OCI-LY7 (cell line): ENCODE measurements around the gene HDAC7. TPM values are rescaled to one million over a fixed set of nuclear protein-coding genes. Genes with fewer than 3 reads are reported as not detected.

ENCODE experiments used
- BruUV-seq: library from RNA; stranded (reverse); fragments of 400-500 nt; replicated peaks from 2 replicates; lab custom pipeline; 2021; lab: Mats Ljungman, UMichigan
- CTCF ChIA-PET: fragments of 300-600 bp; sonication (Branson Sonifier 250); formaldehyde crosslinking; loops from one replicate; lab custom pipeline; 2022; ENCODE audit warnings: antibody characterized with exemption; ENCODE audit not compliant: unreplicated experiment; lab: Charles Lee
- POLR2A ChIA-PET: fragments of 300-600 bp; sonication (Branson Sonifier 250); formaldehyde crosslinking; loops from one replicate; lab custom pipeline; 2022; ENCODE audit warnings: antibody characterized with exemption; lab: Charles Lee
- DNase-seq: peaks from one replicate; pipeline ENCODE4 v3.0.0-alpha.2; 2015; ENCODE audit warnings: low spot score
- H2AFZ ChIP-seq: fragments of 200-600 bp; sonication (generic), shearing (Covaris generic); 2 replicates; pipeline ENCODE4 v1.6.1; 2014; ENCODE audit warnings: mild to moderate bottlenecking, antibody characterized with exemption, low read length, moderate library complexity
- H3K27ac ChIP-seq: fragments of 200-600 bp; sonication (generic); 2 replicates; pipeline ENCODE4 v1.5.1; 2014; ENCODE audit warnings: mixed run types, low read depth, mild to moderate bottlenecking, moderate library complexity, low read length, inconsistent platforms; ENCODE audit not compliant: poor library complexity, severe bottlenecking
- H3K36me3 ChIP-seq: fragments of 200-600 bp; sonication (generic); 2 replicates; pipeline ENCODE4 v1.6.1; 2014; ENCODE audit warnings: mild to moderate bottlenecking, antibody characterized with exemption, low read length, moderate library complexity, mixed read lengths; ENCODE audit not compliant: insufficient read depth
- H3K4me1 ChIP-seq: fragments of 200-600 bp; sonication (generic); 2 replicates; pipeline ENCODE4 v1.5.1; 2014; ENCODE audit warnings: mild to moderate bottlenecking, low read length; ENCODE audit not compliant: insufficient read depth, poor library complexity, severe bottlenecking
- H3K4me2 ChIP-seq: fragments of 200-600 bp; sonication (generic); 2 replicates; pipeline ENCODE4 v1.6.1; 2014; ENCODE audit warnings: mild to moderate bottlenecking, low read length
- H3K4me3 ChIP-seq: fragments of 200-600 bp; sonication (generic); 2 replicates; pipeline ENCODE4 v1.5.1; 2014; ENCODE audit warnings: mild to moderate bottlenecking, low read depth, low read length; ENCODE audit not compliant: poor library complexity, severe bottlenecking
- H3K79me2 ChIP-seq: fragments of 200-600 bp; sonication (generic); 2 replicates; pipeline ENCODE4 v1.6.1; 2016; ENCODE audit warnings: low read depth, mild to moderate bottlenecking, low read length, moderate library complexity, mixed read lengths; ENCODE audit not compliant: insufficient read depth
- H3K9me2 ChIP-seq: fragments of 200-600 bp; sonication (generic); 2 replicates; pipeline ENCODE4 v1.6.1; 2016; ENCODE audit warnings: mild to moderate bottlenecking, low read length, mixed read lengths; ENCODE audit not compliant: insufficient read depth
- H3K9me3 ChIP-seq: fragments of 200-600 bp; sonication (generic); 2 replicates; pipeline ENCODE4 v1.6.1; 2014; ENCODE audit warnings: mild to moderate bottlenecking, mixed run types, low read length, mixed read lengths
- H4K20me1 ChIP-seq: fragments of 200-600 bp; sonication (generic); 2 replicates; pipeline ENCODE4 v1.6.1; 2014; ENCODE audit warnings: mild to moderate bottlenecking, antibody characterized with exemption, low read length, moderate library complexity, mixed read lengths; ENCODE audit not compliant: insufficient read depth
- EZH2phosphoT487 ChIP-seq: fragments of 200-600 bp; sonication (generic); IDR thresholded peaks from 2 replicates; pipeline ENCODE4 v1.6.1; 2018; ENCODE audit warnings: low read depth, borderline replicate concordance, mild to moderate bottlenecking, mixed run types, antibody characterized with exemption, low read length, moderate library complexity, mixed read lengths
- intact Hi-C: fragments of 100-400 bp; cut with micrococcal nuclease; formaldehyde crosslinking; loops from one replicate; pipeline ENCODE4 v1.10.0; 2022; ENCODE audit not compliant: unreplicated experiment
- total RNA-seq, 2 experiments: library from RNA; depleted of rRNA in 1 of 2; stranded (reverse); fragments of >200 nt in 1 of 2; shearing (Covaris generic) in 1 of 2; gene quantifications; 2 replicates each; pipeline ENCODE4 v1.2.3, GENCODE V29; 2014 to 2022
- TF ChIP-seq, protein P1 (sequence below): fragments of 200-600 bp; sonication (generic); conservative IDR thresholded peaks from 2 replicates; pipeline ENCODE4 v1.5.1; 2014; ENCODE audit warnings: mild to moderate bottlenecking, antibody characterized with exemption, low read length, moderate library complexity, mixed read lengths

The HDAC7 gene
- total RNA-seq, 2 experiments from 2014 or later = 45.9 to 131 TPM

DNA sequence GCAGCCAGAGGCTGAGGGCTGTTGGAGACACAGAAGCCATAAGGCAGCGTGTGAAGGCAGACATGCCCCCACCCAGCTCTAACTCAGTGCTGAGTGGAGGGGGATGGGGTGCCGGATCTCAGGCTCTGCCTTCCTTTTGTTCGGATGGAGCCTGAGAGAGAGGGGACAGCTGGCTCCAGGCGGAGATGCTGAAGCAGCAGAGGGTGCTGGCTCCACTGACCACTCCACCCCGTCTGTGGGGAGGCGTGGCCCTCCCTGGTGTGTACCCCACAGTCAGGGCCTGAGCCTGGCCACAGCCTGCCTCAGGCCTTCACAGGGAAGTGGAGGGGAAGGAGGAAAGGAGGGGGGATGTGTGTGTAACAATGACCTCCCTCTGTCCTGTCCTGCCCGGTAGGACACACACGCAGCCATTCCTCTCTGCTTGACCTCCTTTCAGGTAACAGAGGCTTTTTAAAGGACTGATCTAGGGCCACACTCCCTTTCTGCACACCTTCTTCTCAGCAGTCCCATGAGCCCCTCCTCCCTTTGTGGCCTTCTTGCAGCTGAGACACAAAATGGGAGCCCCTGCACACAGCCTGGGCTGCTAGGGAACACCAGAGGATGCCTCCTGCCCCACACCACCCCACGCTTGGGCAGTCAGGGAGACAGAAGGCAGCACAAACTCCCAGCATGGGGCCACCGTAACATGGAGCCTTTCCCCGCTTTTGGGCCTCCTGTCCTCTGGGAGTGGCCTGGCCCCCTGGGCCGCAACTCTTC lies 84.8 kb downstream of the HDAC7 start:
- Histone ChIP-seq H3K4me1 (peaks cover 9% of the 10 kb centered on the region), H3K9me2 (no peaks in the 10 kb centered on the region), H3K27ac (no peak overlapping the region), H2AFZ (no peak overlapping the region), H3K36me3 (no peaks in the 10 kb centered on the region), H3K4me2 (no peak overlapping the region), H4K20me1 (no peaks in the 10 kb centered on the region), H3K4me3 (no peak overlapping the region), H3K9me3 (no peaks in the 10 kb centered on the region), H3K79me2 (no peaks in the 10 kb centered on the region)
- no TSS peak for BruUV-seq
- ChIA-PET POLR2A (interaction anchor here (0.5 to 0.9 kb wide), 2 partner anchors 12 to 132 kb away, joined by 3 to 4 read pairs; no protein-coding TSS in a partner anchor), CTCF (no interaction called here)
- no peak for TF ChIP-seq EZH2phosphoT487
- TF ChIP-seq, protein P1, sequence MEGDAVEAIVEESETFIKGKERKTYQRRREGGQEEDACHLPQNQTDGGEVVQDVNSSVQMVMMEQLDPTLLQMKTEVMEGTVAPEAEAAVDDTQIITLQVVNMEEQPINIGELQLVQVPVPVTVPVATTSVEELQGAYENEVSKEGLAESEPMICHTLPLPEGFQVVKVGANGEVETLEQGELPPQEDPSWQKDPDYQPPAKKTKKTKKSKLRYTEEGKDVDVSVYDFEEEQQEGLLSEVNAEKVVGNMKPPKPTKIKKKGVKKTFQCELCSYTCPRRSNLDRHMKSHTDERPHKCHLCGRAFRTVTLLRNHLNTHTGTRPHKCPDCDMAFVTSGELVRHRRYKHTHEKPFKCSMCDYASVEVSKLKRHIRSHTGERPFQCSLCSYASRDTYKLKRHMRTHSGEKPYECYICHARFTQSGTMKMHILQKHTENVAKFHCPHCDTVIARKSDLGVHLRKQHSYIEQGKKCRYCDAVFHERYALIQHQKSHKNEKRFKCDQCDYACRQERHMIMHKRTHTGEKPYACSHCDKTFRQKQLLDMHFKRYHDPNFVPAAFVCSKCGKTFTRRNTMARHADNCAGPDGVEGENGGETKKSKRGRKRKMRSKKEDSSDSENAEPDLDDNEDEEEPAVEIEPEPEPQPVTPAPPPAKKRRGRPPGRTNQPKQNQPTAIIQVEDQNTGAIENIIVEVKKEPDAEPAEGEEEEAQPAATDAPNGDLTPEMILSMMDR = no peak
- intact Hi-C loops = no loop called here
- DNase-seq = no peak

DNA sequence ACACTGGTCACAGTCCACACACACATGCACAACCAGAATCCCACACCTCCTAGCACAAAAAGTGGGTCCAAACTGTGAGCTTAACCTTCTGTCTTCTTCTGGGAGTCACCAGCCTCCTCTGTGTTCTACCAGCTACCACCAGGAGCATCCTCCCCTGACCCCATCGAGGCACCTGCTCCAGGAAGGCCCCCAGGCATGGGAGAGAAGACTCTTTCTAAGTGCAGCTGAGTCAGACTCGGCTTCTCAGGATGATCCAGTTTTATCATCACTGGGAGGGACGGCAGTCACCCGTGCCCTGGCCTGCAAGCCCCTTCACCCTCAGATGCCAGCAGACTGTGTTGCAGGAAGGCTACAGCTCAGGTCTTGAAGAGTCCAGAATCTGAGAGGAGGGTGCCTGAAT lies 86.6 kb downstream of the HDAC7 start:
- Histone ChIP-seq H3K9me3 (no peaks in the 10 kb centered on the region), H3K4me1 (no peaks in the 10 kb centered on the region), H3K4me3 (no peak overlapping the region), H3K27ac (no peak overlapping the region), H2AFZ (no peak overlapping the region), H4K20me1 (no peaks in the 10 kb centered on the region), H3K4me2 (no peak overlapping the region), H3K79me2 (no peaks in the 10 kb centered on the region), H3K9me2 (no peaks in the 10 kb centered on the region), H3K36me3 (no peaks in the 10 kb centered on the region)
- no peak for DNase-seq
- TF ChIP-seq, protein P1 = no peak
- no peak for TF ChIP-seq EZH2phosphoT487
- POLR2A ChIA-PET = interaction anchor here (0.8 to 3.5 kb wide), 3 partner anchors 8 to 42 kb away, joined by 3 to 24 read pairs (median 4); no protein-coding TSS in a partner anchor
- BruUV-seq = no TSS peak
- CTCF ChIA-PET = interaction anchor here (0.6 to 3.8 kb wide), 2 partner anchors 8 to 14 kb away, joined by 3 to 12 read pairs; no protein-coding TSS in a partner anchor
- intact Hi-C loops = no loop called here

Other genes with a start within 250 kb of the HDAC7 start
- 21.6 and 25.1 TPM in 2 replicates for gene RPAP3, start 113.9 kb downstream of the HDAC7 start, total RNA-seq (2014; rRNA removed; shearing (Covaris generic))
- 52.9 and 53.9 TPM in 2 replicates for gene RPAP3, start 113.9 kb downstream of the HDAC7 start, total RNA-seq (2022)
- 0.19 TPM in 1 of 2 replicates, not detected in the other for gene ENDOU, start 94.4 kb downstream of the HDAC7 start, total RNA-seq (2014; rRNA removed; shearing (Covaris generic))
- 0.55 TPM in 1 of 2 replicates, not detected in the other for gene ENDOU, start 94.4 kb downstream of the HDAC7 start, total RNA-seq (2022)
- gene RAPGEF3, start 61.0 kb downstream of the HDAC7 start, total RNA-seq (2014; rRNA removed; shearing (Covaris generic)) = 0.69 and 0.80 TPM in 2 replicates
- 2.9 and 4.7 TPM in 2 replicates for gene RAPGEF3, start 61.0 kb downstream of the HDAC7 start, total RNA-seq (2022)
- 3.8 and 9.6 TPM in 2 replicates for gene SLC48A1, start 46.7 kb downstream of the HDAC7 start, total RNA-seq (2014; rRNA removed; shearing (Covaris generic))
- gene SLC48A1, start 46.7 kb downstream of the HDAC7 start, total RNA-seq (2022) = 8.6 and 12.0 TPM in 2 replicates
- 4.8 and 5.4 TPM in 2 replicates for gene VDR, start 85.1 kb upstream of the HDAC7 start, total RNA-seq (2014; rRNA removed; shearing (Covaris generic))
- gene VDR, start 85.1 kb upstream of the HDAC7 start, total RNA-seq (2022) = 1.9 and 2.4 TPM in 2 replicates
- 158 and 182 TPM in 2 replicates for gene TMEM106C, start 143.7 kb upstream of the HDAC7 start, total RNA-seq (2014; rRNA removed; shearing (Covaris generic))
- gene TMEM106C, start 143.7 kb upstream of the HDAC7 start, total RNA-seq (2022) = 123 and 129 TPM in 2 replicates
- 0.03 TPM in 1 of 2 replicates, not detected in the other for gene COL2A1, start 184.6 kb upstream of the HDAC7 start, total RNA-seq (2014; rRNA removed; shearing (Covaris generic))
- gene COL2A1, start 184.6 kb upstream of the HDAC7 start, total RNA-seq (2022) = 0.08 TPM in 1 of 2 replicates, not detected in the other